Measurements from ENCODE around the gene HAPLN3. TPM values are rescaled to one million over a fixed set of nuclear protein-coding genes. Genes with fewer than 3 reads are reported as not detected.

Gene HAPLN3
- polyA plus RNA-seq, 1 donor (not counting 4 experiments of a cell fraction or from before 2014, with no cell fraction given): 1.4 TPM

- Histone ChIP-seq H3K79me2 (ENCODE audit: control insufficient read depth, insufficient read depth, low read length) (no peaks in the 10 kb centered on the region), H3K9me1 (ENCODE audit: control insufficient read depth, extremely low read depth, insufficient read depth, low read length) (no peaks in the 10 kb centered on the region), H3K27me3 (ENCODE audit: control insufficient read depth, extremely low read depth, insufficient read depth, low read length) (peaks cover 2% of the 10 kb centered on the region), H3K4me2 (ENCODE audit: control insufficient read depth, extremely low read depth, insufficient read depth, low read depth, low read length) (no peak overlapping the region), H3K27ac (ENCODE audit: control insufficient read depth, insufficient read depth, low read length) (no peak overlapping the region), H4K20me1 (ENCODE audit: control insufficient read depth, extremely low read depth, insufficient read depth, low read length) (no peaks in the 10 kb centered on the region), H3K4me3 (ENCODE audit: control insufficient read depth in 2 of 3, extremely low read depth in 1 of 3, insufficient read depth in 2 of 3, low read depth in 1 of 3, low read length in 3 of 3) (no peak overlapping the region), H3K36me3 (ENCODE audit: control insufficient read depth in 2 of 2, extremely low read depth in 1 of 2, insufficient read depth in 2 of 2, low read length in 2 of 2) (no peaks in the 10 kb centered on the region), H2AFZ (ENCODE audit: control insufficient read depth, low read length) (no peak overlapping the region), H3K9me3 (ENCODE audit: control insufficient read depth, low read depth, low read length) (no peaks in the 10 kb centered on the region), H3K4me1 (ENCODE audit: control insufficient read depth, extremely low read depth, insufficient read depth, low read length) (no peaks in the 10 kb centered on the region), H3K9ac (ENCODE audit: control insufficient read depth, extremely low read depth, insufficient read depth, low read length) (no peak overlapping the region)
- no peak for DNase-seq (ENCODE audit: low read depth, low spot score)
- FAIRE-seq: no peak
- TF ChIP-seq EZH2 (IDR thresholded peaks at IDR 0.05; ENCODE audit: low read length) (no peak), CTCF (optimal IDR thresholded peaks at IDR 0.05 in 1 of 3, IDR thresholded peaks at IDR 0.05 in 1 of 3, conservative IDR thresholded peaks at IDR 0.05 in 1 of 3; ENCODE audit: extremely low read depth in 1 of 3, insufficient read depth in 2 of 3, low read length in 3 of 3) (no peak)
- dilution Hi-C loops (cut with MboI; ENCODE audit: extremely low pct_ligation_motif_present, low sequenced_read_pairs): no loop called here
Observed at GRCh38 chr15:88845616-88846015, 49.7 kb downstream of the HAPLN3 start.

GRCh38 chr15:88844749-88845386 lies 50.5 kb downstream of the HAPLN3 start:
- TF ChIP-seq CTCF (optimal IDR thresholded peaks at IDR 0.05 in 1 of 3, IDR thresholded peaks at IDR 0.05 in 1 of 3, conservative IDR thresholded peaks at IDR 0.05 in 1 of 3; ENCODE audit: extremely low read depth in 1 of 3, insufficient read depth in 2 of 3, low read length in 3 of 3): no peak
- no peak for TF ChIP-seq EZH2 (IDR thresholded peaks at IDR 0.05; ENCODE audit: low read length)
- no peaks in the 10 kb centered on the region for H4K20me1 ChIP-seq (ENCODE audit: control insufficient read depth, extremely low read depth, insufficient read depth, low read length)
- no peaks in the 10 kb centered on the region for H3K9me1 ChIP-seq (ENCODE audit: control insufficient read depth, extremely low read depth, insufficient read depth, low read length)
- H3K79me2 ChIP-seq (ENCODE audit: control insufficient read depth, insufficient read depth, low read length): no peaks in the 10 kb centered on the region
- dilution Hi-C loops (cut with MboI; ENCODE audit: extremely low pct_ligation_motif_present, low sequenced_read_pairs): no loop called here
- no peak overlapping the region for H3K9ac ChIP-seq (ENCODE audit: control insufficient read depth, extremely low read depth, insufficient read depth, low read length)
- H3K9me3 ChIP-seq (ENCODE audit: control insufficient read depth, low read depth, low read length): no peaks in the 10 kb centered on the region
- no peak overlapping the region for H3K27ac ChIP-seq (ENCODE audit: control insufficient read depth, insufficient read depth, low read length)
- no peaks in the 10 kb centered on the region for H3K4me1 ChIP-seq (ENCODE audit: control insufficient read depth, extremely low read depth, insufficient read depth, low read length)
- no peak for FAIRE-seq
- no peaks in the 10 kb centered on the region for H3K36me3 ChIP-seq (ENCODE audit: control insufficient read depth in 2 of 2, extremely low read depth in 1 of 2, insufficient read depth in 2 of 2, low read length in 2 of 2)
- H2AFZ ChIP-seq (ENCODE audit: control insufficient read depth, low read length): no peak overlapping the region
- peaks cover 2% of the 10 kb centered on the region for H3K27me3 ChIP-seq (ENCODE audit: control insufficient read depth, extremely low read depth, insufficient read depth, low read length)
- no peak for DNase-seq (ENCODE audit: low read depth, low spot score)
- no peak overlapping the region for H3K4me2 ChIP-seq (ENCODE audit: control insufficient read depth, extremely low read depth, insufficient read depth, low read depth, low read length)
- H3K4me3 ChIP-seq (ENCODE audit: control insufficient read depth in 2 of 3, extremely low read depth in 1 of 3, insufficient read depth in 2 of 3, low read depth in 1 of 3, low read length in 3 of 3): no peak overlapping the region
